Fibroblast of lung (primary cell): ENCODE data around the gene KCNG2. TPM values are rescaled to one million over a fixed set of nuclear protein-coding genes. Genes with fewer than 3 reads are reported as not detected.

Experiments
- DNase-seq, 2 donors: peaks; one replicate each; pipeline versions ENCODE4 v3.0.0 to v3.0.0-alpha.2; 2010; ENCODE audit warnings: low read depth in 2 of 2
- H2AFZ ChIP-seq: 2 replicates; pipeline ENCODE4 v1.5.1; 2012; ENCODE audit warnings: low read length, control low read depth, inconsistent platforms
- H3K27ac ChIP-seq: 2 replicates; pipeline ENCODE4 v1.5.1; 2011; ENCODE audit warnings: low read length, control low read depth; ENCODE audit not compliant: insufficient read depth
- H3K27me3 ChIP-seq: 2 replicates; pipeline ENCODE4 v1.5.1; 2011; ENCODE audit warnings: mild to moderate bottlenecking, low read length; ENCODE audit not compliant: control insufficient read depth, insufficient read depth
- H3K36me3 ChIP-seq: 2 replicates; pipeline ENCODE4 v1.5.1; 2011; ENCODE audit warnings: low read length; ENCODE audit not compliant: control insufficient read depth, insufficient read depth
- H3K4me1 ChIP-seq: 2 replicates; pipeline ENCODE4 v1.5.1; 2011; ENCODE audit warnings: low read length; ENCODE audit not compliant: control insufficient read depth, insufficient read depth; ENCODE audit errors: extremely low read depth
- H3K4me2 ChIP-seq: 2 replicates; pipeline ENCODE4 v1.5.1; 2011; ENCODE audit warnings: low read length, control low read depth; ENCODE audit not compliant: insufficient read depth; ENCODE audit errors: extremely low read depth
- H3K4me3 ChIP-seq, 4 experiments: fragments of 200-600 bp in 1 of 4; sonication (generic) in 1 of 4; replicated peaks in 1 of 4; 2 replicates each; pipeline ENCODE4 v1.5.1; 2011 to 2016; ENCODE audit warnings: low read length in 4 of 4, low read depth in 3 of 4, mild to moderate bottlenecking in 3 of 4, control low read depth in 2 of 4, inconsistent platforms in 1 of 4, mixed read lengths in 1 of 4; ENCODE audit not compliant: insufficient read depth in 1 of 4; ENCODE audit errors: control extremely low read depth in 1 of 4
- H3K79me2 ChIP-seq: 2 replicates; pipeline ENCODE4 v1.5.1; 2012; ENCODE audit warnings: mild to moderate bottlenecking, low read length, inconsistent platforms; ENCODE audit not compliant: control insufficient read depth, insufficient read depth
- H3K9ac ChIP-seq: 2 replicates; pipeline ENCODE4 v1.5.1; 2011; ENCODE audit warnings: mild to moderate bottlenecking, low read length, control low read depth; ENCODE audit not compliant: insufficient read depth
- H3K9me3 ChIP-seq: 2 replicates; pipeline ENCODE4 v1.5.1; 2012; ENCODE audit warnings: low read depth, low read length; ENCODE audit not compliant: control insufficient read depth, insufficient read depth
- H4K20me1 ChIP-seq: 2 replicates; pipeline ENCODE4 v1.5.1; 2011; ENCODE audit warnings: low read length; ENCODE audit not compliant: control insufficient read depth, insufficient read depth; ENCODE audit errors: extremely low read depth
- CTCF ChIP-seq, 2 donors: IDR thresholded peaks in 1 of 2; conservative IDR thresholded peaks in 1 of 2; 1 replicate in 1 of 2; 2 replicates in 1 of 2; pipeline ENCODE4 v1.5.1; 2011 to 2012; ENCODE audit warnings: low read length in 2 of 2, control low read depth in 1 of 2, inconsistent platforms in 1 of 2, low read depth in 1 of 2, mild to moderate bottlenecking in 1 of 2
- EZH2 ChIP-seq: IDR thresholded peaks from 2 replicates; pipeline ENCODE4 v1.5.1; 2012; ENCODE audit warnings: low read length, control low read depth, mild to moderate bottlenecking; ENCODE audit errors: missing control alignments
- polyA plus RNA-seq, 2 donors: library from polyadenylated mRNA; depleted of rRNA in 1 of 2; stranded (reverse) in 1 of 2; unstranded in 1 of 2; fragments of >200 nt; gene quantifications; 2 replicates each; pipeline ENCODE4 v1.2.1, GENCODE V29; 2011 to 2012; ENCODE audit warnings: missing spikeins in 1 of 2
- total RNA-seq: library from RNA; depleted of rRNA; stranded (reverse); fragments of >200 nt; gene quantifications from 2 replicates; pipeline ENCODE4 v1.2.1, GENCODE V29; 2014

Gene KCNG2
- total and polyA plus RNA-seq, 2 donors (not counting 1 experiment from before 2014, with no cell fraction given), result 0.42 to 10.1 TPM

- Histone ChIP-seq H4K20me1 (no peaks in the 10 kb centered on the region), H3K79me2 (peaks cover 8% of the 10 kb centered on the region)
- no peak for TF ChIP-seq EZH2
- no peak for TF ChIP-seq CTCF (conservative IDR thresholded peaks at IDR 0.05 in 1 of 2, IDR thresholded peaks at IDR 0.05 in 1 of 2; ENCODE audit: low read depth in 1 of 2, low read length in 2 of 2)
These were observed 130.8 kb downstream of the KCNG2 start for GRCh38 chr18:79928563-79928960.

GRCh38 chr18:79930020-79930642 is 132.4 kb downstream of the KCNG2 start:
- Histone ChIP-seq H2AFZ (no peak overlapping the region), H3K27ac (no peak overlapping the region), H3K27me3 (no peaks in the 10 kb centered on the region), H3K79me2 (peaks cover 9% of the 10 kb centered on the region), H4K20me1 (no peaks in the 10 kb centered on the region), H3K4me2 (no peak overlapping the region), H3K9me3 (no peaks in the 10 kb centered on the region), H3K4me1 (peaks cover 5% of the 10 kb centered on the region), H3K36me3 (peaks cover 2% of the 10 kb centered on the region), H3K9ac (no peak overlapping the region), H3K4me3 (no peak overlapping the region)
- peak in 1 of 2 donors; percentile 37 for DNase-seq
- TF ChIP-seq EZH2 (no peak), CTCF (conservative IDR thresholded peaks at IDR 0.05 in 1 of 2, IDR thresholded peaks at IDR 0.05 in 1 of 2; ENCODE audit: low read depth in 1 of 2, low read length in 2 of 2) (no peak)

More at GRCh38 chr18:79928563-79928960, 130.8 kb downstream of the KCNG2 start:
- Histone ChIP-seq H3K27ac (no peak overlapping the region), H3K9ac (no peak overlapping the region), H3K36me3 (peaks cover 2% of the 10 kb centered on the region), H3K4me1 (no peaks in the 10 kb centered on the region), H3K4me2 (no peak overlapping the region), H3K9me3 (no peaks in the 10 kb centered on the region), H2AFZ (no peak overlapping the region), H3K27me3 (no peaks in the 10 kb centered on the region), H3K4me3 (no peak overlapping the region)
- no peak for DNase-seq

DNA sequence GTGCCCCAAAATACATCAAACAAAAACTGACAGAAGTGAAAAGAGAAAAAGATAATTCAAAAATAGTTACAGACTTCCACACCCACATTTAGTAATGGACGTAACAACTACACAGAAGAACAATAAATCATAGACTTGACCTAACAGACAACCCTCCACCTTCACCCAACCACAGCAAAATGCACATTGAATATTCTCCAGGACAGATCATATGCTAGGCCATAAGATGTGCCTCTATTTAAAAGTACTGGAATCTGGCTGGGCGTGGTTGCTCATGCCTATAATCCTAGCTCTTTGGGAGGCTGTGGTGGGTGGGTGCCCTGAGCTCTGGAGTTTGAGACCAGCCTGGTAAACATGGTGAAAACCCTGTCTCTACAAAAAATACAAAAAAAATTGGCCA is 133.7 kb downstream of the KCNG2 start:
- Histone ChIP-seq H3K4me2 (no peak overlapping the region), H2AFZ (no peak overlapping the region), H3K4me1 (peaks cover 5% of the 10 kb centered on the region), H3K79me2 (peaks cover 15% of the 10 kb centered on the region), H3K27ac (no peak overlapping the region), H3K4me3 (no peak overlapping the region), H3K27me3 (no peaks in the 10 kb centered on the region), H3K9me3 (no peaks in the 10 kb centered on the region), H4K20me1 (no peaks in the 10 kb centered on the region), H3K9ac (no peak overlapping the region), H3K36me3 (peaks cover 2% of the 10 kb centered on the region)
- TF ChIP-seq CTCF (conservative IDR thresholded peaks at IDR 0.05 in 1 of 2, IDR thresholded peaks at IDR 0.05 in 1 of 2; ENCODE audit: low read depth in 1 of 2, low read length in 2 of 2) (no peak), EZH2 (no peak)
- DNase-seq, result no peak
